Measurements from ENCODE around the gene SPDYE3. TPM values are rescaled to one million over a fixed set of nuclear protein-coding genes. Genes with fewer than 3 reads are reported as not detected.
"Not testable (repeated sequence)": the region's sequence is repeated elsewhere in the genome, so short reads cannot be mapped to it uniquely, and the experiment has no call there.

Gene SPDYE3
- polyA plus RNA-seq: not detected in 2 replicates
- polyA minus RNA-seq: not detected in 2 replicates

GRCh38 chr7:100307402-100307801 is at the start of gene SPDYE3:
Gene SPDYE3 (plus strand): TSS chr7:100307702. CDS start chr7:100307886, 184 bp downstream.
- H3K9ac ChIP-seq (ENCODE audit: low read length); H3K27me3 ChIP-seq (ENCODE audit: insufficient read depth, low read depth, low read length); H3K4me2 ChIP-seq (ENCODE audit: low read length); H3K36me3 ChIP-seq (ENCODE audit: insufficient read depth, low read length); H3K9me2 ChIP-seq (ENCODE audit: insufficient read depth, low read length); H3K27ac ChIP-seq (ENCODE audit: low read length); H3K4me3 ChIP-seq (ENCODE audit: low read length); H3K79me2 ChIP-seq (replicated peaks; ENCODE audit: insufficient read depth, low read length); H2AFZ ChIP-seq (ENCODE audit: low read depth, low read length); H3K9me3 ChIP-seq (ENCODE audit: low read length); H3F3A ChIP-seq (ENCODE audit: insufficient read depth, low read length, poor library complexity, severe bottlenecking); H4K20me1 ChIP-seq (ENCODE audit: insufficient read depth): not testable (repeated sequence)

GRCh38 chr7:100259984-100260383 is 47.5 kb upstream of the SPDYE3 start:
- not testable (repeated sequence) for H3K4me2 ChIP-seq (ENCODE audit: low read length); H4K20me1 ChIP-seq (ENCODE audit: insufficient read depth); H3K4me3 ChIP-seq (ENCODE audit: low read length); H2AFZ ChIP-seq (ENCODE audit: low read depth, low read length); H3K9ac ChIP-seq (ENCODE audit: low read length); H3F3A ChIP-seq (ENCODE audit: insufficient read depth, low read length, poor library complexity, severe bottlenecking); H3K9me2 ChIP-seq (ENCODE audit: insufficient read depth, low read length); H3K27me3 ChIP-seq (ENCODE audit: insufficient read depth, low read depth, low read length); H3K27ac ChIP-seq (ENCODE audit: low read length); H3K79me2 ChIP-seq (replicated peaks; ENCODE audit: insufficient read depth, low read length); H3K36me3 ChIP-seq (ENCODE audit: insufficient read depth, low read length); H3K9me3 ChIP-seq (ENCODE audit: low read length)

DNA sequence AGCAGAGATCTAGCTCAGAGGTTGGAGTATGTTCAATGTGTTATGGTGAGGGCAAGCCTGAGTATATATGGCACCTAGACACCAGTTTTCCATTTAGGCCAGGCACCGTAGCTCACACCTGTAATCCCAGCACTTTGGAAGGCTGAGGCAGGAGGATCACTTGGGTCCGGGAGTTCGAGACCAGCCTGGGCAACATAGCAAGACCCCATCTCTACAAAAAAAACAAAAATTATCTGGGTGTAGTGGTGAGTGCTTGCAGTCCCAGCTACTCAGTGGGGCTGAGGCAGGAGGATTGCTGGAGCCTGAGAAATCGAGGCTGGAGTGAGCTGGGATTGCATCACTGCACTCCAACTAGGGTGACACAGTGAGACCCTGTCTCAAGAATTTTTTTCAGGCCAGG is 44.6 kb upstream of the SPDYE3 start:
- H3K4me3 ChIP-seq (ENCODE audit: low read length): not testable (repeated sequence)
- peaks cover 17% of the 10 kb centered on the region for H3K79me2 ChIP-seq (replicated peaks; ENCODE audit: insufficient read depth, low read length)

GRCh38 chr7:100264223-100264622 is 43.3 kb upstream of the SPDYE3 start:
- H3K79me2 ChIP-seq (replicated peaks; ENCODE audit: insufficient read depth, low read length): peaks cover 30% of the 10 kb centered on the region
- H4K20me1 ChIP-seq (ENCODE audit: insufficient read depth); H3K9me2 ChIP-seq (ENCODE audit: insufficient read depth, low read length): not testable (repeated sequence)

More for the DNA sequence above, 44.6 kb upstream of the SPDYE3 start:
- H3K27ac ChIP-seq (ENCODE audit: low read length); H3K9me2 ChIP-seq (ENCODE audit: insufficient read depth, low read length); H3K9ac ChIP-seq (ENCODE audit: low read length); H3K27me3 ChIP-seq (ENCODE audit: insufficient read depth, low read depth, low read length); H3K4me2 ChIP-seq (ENCODE audit: low read length); H3K9me3 ChIP-seq (ENCODE audit: low read length); H2AFZ ChIP-seq (ENCODE audit: low read depth, low read length); H3F3A ChIP-seq (ENCODE audit: insufficient read depth, low read length, poor library complexity, severe bottlenecking); H3K36me3 ChIP-seq (ENCODE audit: insufficient read depth, low read length); H4K20me1 ChIP-seq (ENCODE audit: insufficient read depth): not testable (repeated sequence)

GRCh38 chr7:100264669-100265165 is 42.8 kb upstream of the SPDYE3 start:
- H3K79me2 ChIP-seq (replicated peaks; ENCODE audit: insufficient read depth, low read length): peaks cover 34% of the 10 kb centered on the region

More at GRCh38 chr7:100264223-100264622, 43.3 kb upstream of the SPDYE3 start:
- H3K9me3 ChIP-seq (ENCODE audit: low read length); H3K4me3 ChIP-seq (ENCODE audit: low read length); H3K27me3 ChIP-seq (ENCODE audit: insufficient read depth, low read depth, low read length); H2AFZ ChIP-seq (ENCODE audit: low read depth, low read length); H3K36me3 ChIP-seq (ENCODE audit: insufficient read depth, low read length); H3F3A ChIP-seq (ENCODE audit: insufficient read depth, low read length, poor library complexity, severe bottlenecking); H3K9ac ChIP-seq (ENCODE audit: low read length); H3K4me2 ChIP-seq (ENCODE audit: low read length); H3K27ac ChIP-seq (ENCODE audit: low read length): not testable (repeated sequence)

DNA sequence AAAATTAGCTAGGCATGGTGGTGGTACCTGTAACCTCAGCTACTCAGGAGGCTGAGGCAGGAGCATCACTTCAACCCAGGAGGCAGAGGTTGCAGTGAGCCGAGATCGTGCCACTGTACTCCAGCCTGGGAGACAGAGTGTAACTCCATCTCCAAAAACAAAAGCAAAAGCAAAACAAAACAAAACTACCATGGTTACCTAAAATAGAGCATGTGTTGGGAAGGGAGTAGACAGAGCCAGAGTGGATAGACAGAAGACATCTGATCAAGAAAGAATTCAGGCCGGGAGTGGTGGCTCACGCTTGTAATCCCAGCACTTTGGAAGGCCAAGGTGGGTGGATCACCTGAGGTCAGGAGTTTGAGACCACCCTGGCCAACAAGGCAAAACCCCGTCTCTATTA is 41.7 kb upstream of the SPDYE3 start:
- peaks cover 37% of the 10 kb centered on the region for H3K79me2 ChIP-seq (replicated peaks; ENCODE audit: insufficient read depth, low read length)
- not testable (repeated sequence) for H3K4me3 ChIP-seq (ENCODE audit: low read length); H3K9me3 ChIP-seq (ENCODE audit: low read length); H3K9me2 ChIP-seq (ENCODE audit: insufficient read depth, low read length); H2AFZ ChIP-seq (ENCODE audit: low read depth, low read length); H3F3A ChIP-seq (ENCODE audit: insufficient read depth, low read length, poor library complexity, severe bottlenecking); H3K36me3 ChIP-seq (ENCODE audit: insufficient read depth, low read length); H3K9ac ChIP-seq (ENCODE audit: low read length); H3K27ac ChIP-seq (ENCODE audit: low read length); H4K20me1 ChIP-seq (ENCODE audit: insufficient read depth); H3K4me2 ChIP-seq (ENCODE audit: low read length); H3K27me3 ChIP-seq (ENCODE audit: insufficient read depth, low read depth, low read length)

More at GRCh38 chr7:100264669-100265165, 42.8 kb upstream of the SPDYE3 start:
- not testable (repeated sequence) for H3F3A ChIP-seq (ENCODE audit: insufficient read depth, low read length, poor library complexity, severe bottlenecking); H3K9me2 ChIP-seq (ENCODE audit: insufficient read depth, low read length); H3K36me3 ChIP-seq (ENCODE audit: insufficient read depth, low read length); H3K9ac ChIP-seq (ENCODE audit: low read length); H4K20me1 ChIP-seq (ENCODE audit: insufficient read depth); H3K27me3 ChIP-seq (ENCODE audit: insufficient read depth, low read depth, low read length); H3K4me2 ChIP-seq (ENCODE audit: low read length); H3K27ac ChIP-seq (ENCODE audit: low read length); H3K4me3 ChIP-seq (ENCODE audit: low read length); H3K9me3 ChIP-seq (ENCODE audit: low read length); H2AFZ ChIP-seq (ENCODE audit: low read depth, low read length)
